HCEC 1CT (cell line): ENCODE results near the gene PLLP.
A peak's percentile ranks its signal among the peaks of the same experiment; 100 is the strongest.
"Not testable (repeated sequence)": the region's sequence is repeated elsewhere in the genome, so short reads cannot be mapped to it uniquely, and the experiment has no call there.

Experiments
- DNase-seq: peaks from one replicate; pipeline ENCODE4 v3.0.0-alpha.2; 2017

Gene PLLP

GRCh38 chr16:57301126-57301817, 16.8 kb upstream of the PLLP start:
- DNase-seq, result no peak

- DNase-seq, result peak; percentile 96
Measured at GRCh38 chr16:57300387-57301125, 16.1 kb upstream of the PLLP start.

GRCh38 chr16:57299719-57300386, 15.4 kb upstream of the PLLP start:
- peak; percentile 93 for DNase-seq

GRCh38 chr16:57299009-57299718, 14.7 kb upstream of the PLLP start:
- DNase-seq, result peak; percentile 80

- DNase-seq, result no peak
Measured at GRCh38 chr16:57297856-57298255, 13.4 kb upstream of the PLLP start.

GRCh38 chr16:57289391-57290257, 5.2 kb upstream of the PLLP start:
- DNase-seq, result no peak

- no peak for DNase-seq
Measured at GRCh38 chr16:57285379-57285778, 907 bp upstream of the PLLP start.

GRCh38 chr16:57284952-57285363, 486 bp upstream of the PLLP start:
- no peak for DNase-seq

- no peak for DNase-seq
Measured at GRCh38 chr16:57283959-57284208, 588 bp downstream of the PLLP start.

GRCh38 chr16:57283214-57283958, 1.1 kb downstream of the PLLP start:
- no peak for DNase-seq

GRCh38 chr16:57282510-57283213, 1.8 kb downstream of the PLLP start:
- no peak for DNase-seq

GRCh38 chr16:57281791-57282190, 2.7 kb downstream of the PLLP start:
- no peak for DNase-seq

GRCh38 chr16:57279780-57280638, 4.5 kb downstream of the PLLP start:
- no peak for DNase-seq

- DNase-seq, result no peak
Measured at GRCh38 chr16:57278494-57278893, 6.0 kb downstream of the PLLP start.

GRCh38 chr16:57277586-57277985, 6.9 kb downstream of the PLLP start:
- peak; percentile 81 for DNase-seq

GRCh38 chr16:57276596-57276995, 7.9 kb downstream of the PLLP start:
- DNase-seq, result no peak

- DNase-seq, result not testable (repeated sequence)
Measured at GRCh38 chr16:57275946-57276345, 8.5 kb downstream of the PLLP start.

GRCh38 chr16:57273826-57274225, 10.6 kb downstream of the PLLP start:
- no peak for DNase-seq

GRCh38 chr16:57273359-57273758, 11.1 kb downstream of the PLLP start:
- DNase-seq, result no peak

GRCh38 chr16:57271867-57272495, 12.5 kb downstream of the PLLP start:
- no peak for DNase-seq
